GM12878 (cell line): Measurements from ENCODE around the gene KIZ.

Experiments used
- ATF3 ChIP-seq: IDR thresholded peaks from 2 replicates; pipeline ENCODE4 v1.6.1; 2011; ENCODE audit warnings: low read depth, mild to moderate bottlenecking, low read length, moderate library complexity, borderline replicate concordance; ENCODE audit errors: extremely low read depth
- RFX5 ChIP-seq: IDR thresholded peaks from 2 replicates; pipeline ENCODE4 v1.6.1; 2011; ENCODE audit warnings: low read depth, low read length, improper control_type of control experiment
- TF ChIP-seq, protein P1 (sequence below): IDR thresholded peaks from 2 replicates; pipeline ENCODE4 v1.6.1; 2012; ENCODE audit warnings: low read depth, low read length, improper control_type of control experiment

DNA sequence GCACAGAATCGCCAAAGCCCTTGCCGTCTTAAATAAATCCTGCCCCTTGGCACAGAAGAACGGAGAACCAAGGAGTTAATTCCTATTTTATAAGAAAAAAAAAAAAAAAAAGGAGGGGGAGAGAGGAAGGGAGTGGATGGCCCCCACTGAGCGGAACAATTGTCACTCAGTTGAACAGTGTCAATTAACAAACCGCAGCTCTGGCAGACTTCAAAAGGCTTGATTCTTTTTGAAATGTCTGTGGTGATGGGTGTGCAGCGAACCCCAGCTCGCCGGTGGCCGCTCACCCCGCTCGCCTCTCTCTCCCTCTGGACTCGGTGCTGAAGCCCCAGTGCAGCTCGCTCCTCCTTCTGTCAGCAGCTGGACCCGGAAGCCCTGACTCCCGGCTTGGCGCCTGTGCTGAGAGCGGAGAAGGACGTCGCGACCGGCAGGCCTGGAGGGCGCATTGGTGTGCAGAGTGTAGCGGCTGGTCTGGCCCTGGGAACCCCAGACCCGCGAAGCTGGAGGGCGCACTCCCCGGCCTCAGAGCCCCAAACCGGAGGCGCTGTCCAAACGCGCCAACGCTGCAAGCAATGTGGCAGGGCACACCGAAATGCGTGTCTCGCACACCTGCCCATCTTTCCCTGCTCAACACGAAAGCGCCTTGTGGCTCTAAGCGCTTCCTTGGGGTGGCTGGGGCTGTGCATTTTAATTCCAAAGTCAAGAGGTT, 23.1 kb upstream of the KIZ start:
- TF ChIP-seq, protein P1, sequence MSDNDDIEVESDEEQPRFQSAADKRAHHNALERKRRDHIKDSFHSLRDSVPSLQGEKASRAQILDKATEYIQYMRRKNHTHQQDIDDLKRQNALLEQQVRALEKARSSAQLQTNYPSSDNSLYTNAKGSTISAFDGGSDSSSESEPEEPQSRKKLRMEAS: no peak
- no peak for TF ChIP-seq ATF3
- no peak for TF ChIP-seq RFX5
